ENCODE data around the gene BAAT.

GRCh38 chr9:101311191-101311590 lies 73.6 kb downstream of the BAAT start:
- no peak for TF ChIP-seq FOS (IDR thresholded peaks at IDR 0.05; ENCODE audit: low read depth, low read length)
- TF ChIP-seq CTCF (conservative IDR thresholded peaks at IDR 0.05; ENCODE audit: low read depth, low read length): no peak
- TF ChIP-seq MAFK (IDR thresholded peaks at IDR 0.05; ENCODE audit: low read depth, low read length): no peak
- no peak for TF ChIP-seq POLR2A (IDR thresholded peaks at IDR 0.05; ENCODE audit: low read depth, low read length)
- no peak for TF ChIP-seq ELK1 (IDR thresholded peaks at IDR 0.05; ENCODE audit: borderline replicate concordance, low read depth, low read length)
- TF ChIP-seq SMC3 (IDR thresholded peaks at IDR 0.05; ENCODE audit: low read depth, low read length): no peak

Data from IMR-90 (cell line).